PFSK-1 (cell line): ENCODE results near the gene MUC5AC.

Source experiments
- FOXP2 ChIP-seq: optimal IDR thresholded peaks from 2 replicates; pipeline ENCODE3; 2011; ENCODE audit warnings: borderline replicate concordance, control low read depth, inconsistent platforms; ENCODE audit not compliant: insufficient read depth; ENCODE audit errors: extremely low read length, extremely low read depth
- POLR2AphosphoS5 ChIP-seq: IDR thresholded peaks from 2 replicates; pipeline ENCODE4 v1.6.1; 2012; ENCODE audit warnings: low read depth, mild to moderate bottlenecking, control low read depth, low read length, moderate library complexity
- SIN3A ChIP-seq: IDR thresholded peaks from 2 replicates; pipeline ENCODE4 v1.6.1; 2012; ENCODE audit warnings: mild to moderate bottlenecking, low read length, moderate library complexity, borderline replicate concordance; ENCODE audit not compliant: insufficient read depth
- TAF1 ChIP-seq: IDR thresholded peaks from 2 replicates; pipeline ENCODE4 v1.6.1; 2012; ENCODE audit warnings: low read length, control low read depth, borderline replicate concordance; ENCODE audit not compliant: insufficient read depth
- TF ChIP-seq, protein P1 (sequence below), 2 experiments: IDR thresholded peaks; 2 replicates each; pipeline versions ENCODE4 v1.6.1 to v1.8.0; 2011 to 2012; ENCODE audit warnings: low read depth in 2 of 2, low read length in 2 of 2, control low read depth in 1 of 2, inconsistent platforms in 1 of 2, mild to moderate bottlenecking in 1 of 2, moderate library complexity in 1 of 2; ENCODE audit not compliant: insufficient read depth in 1 of 2

The MUC5AC gene

DNA sequence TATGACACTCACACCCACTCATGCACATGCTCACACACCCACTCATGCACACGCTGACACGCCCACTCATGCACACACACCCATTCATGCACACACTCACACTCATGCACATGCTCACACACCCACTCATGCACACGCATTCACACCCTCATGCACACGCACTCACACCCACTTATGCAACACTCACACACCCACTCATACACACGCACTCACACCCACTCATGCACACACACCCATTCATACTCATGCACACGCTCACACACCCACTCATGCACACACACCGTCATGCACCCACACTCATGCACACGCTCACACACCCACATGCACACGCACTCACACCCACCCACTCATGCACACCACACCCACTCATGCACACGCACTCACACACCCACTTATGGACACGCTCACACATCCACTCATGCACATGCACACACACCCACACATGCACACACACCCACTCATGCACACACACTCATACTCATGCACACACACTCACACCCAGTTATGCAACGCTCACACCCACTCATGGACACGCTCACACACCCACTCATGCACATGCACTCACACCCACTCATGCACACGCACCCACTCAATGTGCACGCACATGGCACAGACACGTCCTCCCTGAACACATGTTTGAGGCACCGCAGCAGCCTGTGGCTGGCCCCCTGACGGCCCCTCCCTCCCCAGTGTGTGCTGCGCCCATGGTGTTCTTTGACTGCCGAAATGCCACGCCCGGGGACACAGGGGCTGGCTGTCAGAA is 17.9 kb downstream of the MUC5AC start:
- TF ChIP-seq FOXP2: no peak
- no peak for TF ChIP-seq POLR2AphosphoS5
- no peak for TF ChIP-seq TAF1
- TF ChIP-seq, protein P1, sequence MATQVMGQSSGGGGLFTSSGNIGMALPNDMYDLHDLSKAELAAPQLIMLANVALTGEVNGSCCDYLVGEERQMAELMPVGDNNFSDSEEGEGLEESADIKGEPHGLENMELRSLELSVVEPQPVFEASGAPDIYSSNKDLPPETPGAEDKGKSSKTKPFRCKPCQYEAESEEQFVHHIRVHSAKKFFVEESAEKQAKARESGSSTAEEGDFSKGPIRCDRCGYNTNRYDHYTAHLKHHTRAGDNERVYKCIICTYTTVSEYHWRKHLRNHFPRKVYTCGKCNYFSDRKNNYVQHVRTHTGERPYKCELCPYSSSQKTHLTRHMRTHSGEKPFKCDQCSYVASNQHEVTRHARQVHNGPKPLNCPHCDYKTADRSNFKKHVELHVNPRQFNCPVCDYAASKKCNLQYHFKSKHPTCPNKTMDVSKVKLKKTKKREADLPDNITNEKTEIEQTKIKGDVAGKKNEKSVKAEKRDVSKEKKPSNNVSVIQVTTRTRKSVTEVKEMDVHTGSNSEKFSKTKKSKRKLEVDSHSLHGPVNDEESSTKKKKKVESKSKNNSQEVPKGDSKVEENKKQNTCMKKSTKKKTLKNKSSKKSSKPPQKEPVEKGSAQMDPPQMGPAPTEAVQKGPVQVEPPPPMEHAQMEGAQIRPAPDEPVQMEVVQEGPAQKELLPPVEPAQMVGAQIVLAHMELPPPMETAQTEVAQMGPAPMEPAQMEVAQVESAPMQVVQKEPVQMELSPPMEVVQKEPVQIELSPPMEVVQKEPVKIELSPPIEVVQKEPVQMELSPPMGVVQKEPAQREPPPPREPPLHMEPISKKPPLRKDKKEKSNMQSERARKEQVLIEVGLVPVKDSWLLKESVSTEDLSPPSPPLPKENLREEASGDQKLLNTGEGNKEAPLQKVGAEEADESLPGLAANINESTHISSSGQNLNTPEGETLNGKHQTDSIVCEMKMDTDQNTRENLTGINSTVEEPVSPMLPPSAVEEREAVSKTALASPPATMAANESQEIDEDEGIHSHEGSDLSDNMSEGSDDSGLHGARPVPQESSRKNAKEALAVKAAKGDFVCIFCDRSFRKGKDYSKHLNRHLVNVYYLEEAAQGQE (IDR thresholded peaks at IDR 0.05; ENCODE audit: insufficient read depth in 1 of 2, low read depth in 2 of 2, low read length in 2 of 2): no peak
- TF ChIP-seq SIN3A: no peak

DNA sequence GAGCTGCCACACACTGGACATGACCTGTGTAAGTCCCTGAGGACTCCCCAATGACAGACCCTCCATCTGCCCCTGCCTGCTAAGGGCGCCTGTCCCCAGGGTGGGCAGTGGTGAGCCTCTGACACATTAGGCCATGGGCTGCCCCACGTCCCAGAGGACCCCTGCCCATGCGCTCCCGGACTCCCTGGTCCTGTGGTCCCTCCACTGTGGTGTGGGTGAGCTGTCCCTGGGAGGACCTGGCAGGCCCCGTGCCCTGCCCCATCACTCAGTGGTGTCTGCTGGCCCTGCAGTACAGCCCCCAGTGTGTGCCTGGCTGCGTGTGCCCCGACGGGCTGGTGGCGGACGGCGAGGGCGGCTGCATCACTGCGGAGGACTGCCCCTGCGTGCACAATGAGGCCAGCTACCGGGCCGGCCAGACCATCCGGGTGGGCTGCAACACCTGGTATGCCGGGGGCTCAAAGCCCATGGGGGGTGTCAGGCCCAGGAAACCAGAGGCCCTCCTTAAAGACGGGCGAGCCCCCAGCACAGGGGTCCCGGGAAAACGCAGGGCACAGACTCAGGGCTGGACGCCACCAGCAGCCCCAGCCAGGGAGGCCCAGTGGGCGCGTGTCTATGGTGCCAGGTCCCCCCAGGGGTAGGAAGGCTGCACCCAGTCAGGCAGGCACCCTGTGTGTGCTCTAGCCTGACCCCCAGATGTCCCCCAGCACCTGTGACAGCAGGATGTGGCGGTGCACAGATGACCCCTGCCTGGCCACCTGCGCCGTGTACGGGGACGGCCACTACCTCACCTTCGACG is 18.7 kb downstream of the MUC5AC start:
- TF ChIP-seq FOXP2 (no peak), POLR2AphosphoS5 (no peak), SIN3A (no peak), TAF1 (no peak)
- TF ChIP-seq, protein P1 (IDR thresholded peaks at IDR 0.05; ENCODE audit: insufficient read depth in 1 of 2, low read depth in 2 of 2, low read length in 2 of 2): no peak

DNA sequence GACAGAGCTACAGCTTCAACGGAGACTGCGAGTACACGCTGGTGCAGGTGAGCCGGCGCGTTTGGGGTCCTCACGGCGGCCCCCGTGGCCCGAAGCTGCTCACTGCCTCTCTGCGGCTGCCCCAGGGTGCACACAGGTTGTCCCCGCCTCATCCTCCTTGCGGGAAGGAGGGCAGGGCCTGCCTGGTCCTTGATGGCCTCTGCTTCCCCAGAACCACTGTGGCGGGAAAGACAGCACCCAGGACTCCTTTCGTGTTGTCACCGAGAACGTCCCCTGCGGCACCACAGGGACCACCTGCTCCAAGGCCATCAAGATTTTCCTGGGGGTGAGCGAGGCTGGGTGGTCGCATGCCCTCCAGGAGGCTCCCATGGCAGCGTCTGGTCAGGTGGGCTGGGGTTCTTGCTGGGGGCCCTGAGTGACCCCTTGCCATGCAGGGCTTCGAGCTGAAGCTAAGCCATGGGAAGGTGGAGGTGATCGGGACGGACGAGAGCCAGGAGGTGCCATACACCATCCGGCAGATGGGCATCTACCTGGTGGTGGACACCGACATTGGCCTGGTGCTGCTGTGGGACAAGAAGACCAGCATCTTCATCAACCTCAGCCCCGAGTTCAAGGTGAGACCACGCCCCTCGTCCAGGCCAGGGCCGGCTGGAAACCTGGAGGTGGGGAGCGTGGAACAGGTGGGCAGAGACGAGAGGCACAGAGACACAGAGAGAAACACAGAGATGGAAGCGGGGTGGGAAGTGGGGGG is 19.4 kb downstream of the MUC5AC start:
- TF ChIP-seq POLR2AphosphoS5 (no peak), SIN3A (no peak), FOXP2 (no peak), TAF1 (no peak)
- TF ChIP-seq, protein P1 (IDR thresholded peaks at IDR 0.05; ENCODE audit: insufficient read depth in 1 of 2, low read depth in 2 of 2, low read length in 2 of 2): no peak

DNA sequence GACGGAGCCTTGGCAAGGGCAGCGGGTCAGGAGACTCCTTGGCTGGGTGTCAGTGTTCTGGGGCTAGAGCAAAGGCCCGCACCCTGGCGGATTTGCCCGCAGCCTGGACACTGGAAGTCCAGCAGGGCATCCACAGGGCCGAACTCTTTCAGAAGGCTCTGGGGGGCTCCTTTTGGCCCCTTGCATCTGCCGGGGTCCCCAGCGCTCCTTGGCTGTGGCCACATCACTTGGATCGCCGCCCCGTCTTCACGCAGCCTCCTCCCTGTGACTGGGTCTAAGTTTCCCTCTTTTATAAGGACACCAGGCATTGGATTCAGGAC is 20.0 kb downstream of the MUC5AC start:
- TF ChIP-seq TAF1 (no peak), FOXP2 (no peak), SIN3A (no peak), POLR2AphosphoS5 (no peak)
- TF ChIP-seq, protein P1 (IDR thresholded peaks at IDR 0.05; ENCODE audit: insufficient read depth in 1 of 2, low read depth in 2 of 2, low read length in 2 of 2): no peak
